8988T (cell line): ENCODE results near the gene SLC49A3.
"Not testable (repeated sequence)": the region's sequence is repeated elsewhere in the genome, so short reads cannot be mapped to it uniquely, and the experiment has no call there.

ENCODE experiments used
- DNase-seq: peaks from one replicate; pipeline ENCODE4 v3.0.0; 2011

Gene SLC49A3

GRCh38 chr4:650951-651883, 37.7 kb downstream of the SLC49A3 start:
- DNase-seq, result no peak

DNA sequence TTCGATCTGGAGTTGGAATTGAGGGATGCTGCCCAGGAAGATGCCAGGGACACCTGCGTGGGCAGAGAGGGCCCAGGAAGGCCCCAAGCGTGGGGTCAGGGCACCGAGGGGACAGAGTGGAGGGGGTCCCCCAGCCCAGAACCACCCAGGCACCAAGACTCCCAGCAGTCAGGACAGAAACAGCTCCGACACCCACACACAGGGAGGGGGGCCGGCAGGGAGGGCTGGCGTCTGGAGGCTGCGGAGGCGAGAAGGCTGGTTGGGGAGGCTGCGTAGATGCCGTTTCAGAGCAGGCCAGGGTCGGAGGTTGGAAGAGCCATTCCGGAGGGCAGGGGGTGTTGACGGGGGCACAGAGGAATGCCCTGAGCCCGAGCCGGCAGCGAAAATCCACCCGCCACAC, 38.5 kb downstream of the SLC49A3 start:
- no peak for DNase-seq

DNA sequence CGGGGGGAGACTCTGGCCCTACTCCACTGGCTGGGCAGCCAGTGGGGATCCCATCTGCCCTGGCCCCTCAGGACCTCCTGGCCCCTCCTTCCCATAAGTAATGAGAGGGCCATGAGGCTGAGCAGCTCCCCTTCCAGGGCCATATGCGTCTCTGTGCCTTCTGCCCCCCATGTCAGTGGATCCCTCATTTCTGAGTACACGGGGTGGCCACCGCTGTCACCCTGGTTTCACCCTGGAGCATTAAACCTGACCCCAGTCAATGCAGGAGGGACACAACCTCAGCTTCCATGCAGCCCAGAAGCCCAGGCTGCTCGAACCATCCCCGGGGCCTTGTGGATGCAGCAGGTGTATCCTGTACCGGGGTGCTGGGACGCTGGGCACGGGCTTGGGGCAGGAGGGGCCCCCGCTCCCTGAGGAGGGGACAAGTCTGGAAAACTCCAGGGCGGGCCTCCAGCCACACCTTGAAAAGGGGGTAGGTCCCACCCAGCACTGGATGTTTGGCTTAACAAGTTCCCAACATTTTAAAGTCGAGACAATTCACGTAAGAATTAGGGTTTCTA, 39.1 kb downstream of the SLC49A3 start:
- DNase-seq, result no peak

- no peak for DNase-seq
Measured at GRCh38 chr4:649293-649625, 39.7 kb downstream of the SLC49A3 start.

DNA sequence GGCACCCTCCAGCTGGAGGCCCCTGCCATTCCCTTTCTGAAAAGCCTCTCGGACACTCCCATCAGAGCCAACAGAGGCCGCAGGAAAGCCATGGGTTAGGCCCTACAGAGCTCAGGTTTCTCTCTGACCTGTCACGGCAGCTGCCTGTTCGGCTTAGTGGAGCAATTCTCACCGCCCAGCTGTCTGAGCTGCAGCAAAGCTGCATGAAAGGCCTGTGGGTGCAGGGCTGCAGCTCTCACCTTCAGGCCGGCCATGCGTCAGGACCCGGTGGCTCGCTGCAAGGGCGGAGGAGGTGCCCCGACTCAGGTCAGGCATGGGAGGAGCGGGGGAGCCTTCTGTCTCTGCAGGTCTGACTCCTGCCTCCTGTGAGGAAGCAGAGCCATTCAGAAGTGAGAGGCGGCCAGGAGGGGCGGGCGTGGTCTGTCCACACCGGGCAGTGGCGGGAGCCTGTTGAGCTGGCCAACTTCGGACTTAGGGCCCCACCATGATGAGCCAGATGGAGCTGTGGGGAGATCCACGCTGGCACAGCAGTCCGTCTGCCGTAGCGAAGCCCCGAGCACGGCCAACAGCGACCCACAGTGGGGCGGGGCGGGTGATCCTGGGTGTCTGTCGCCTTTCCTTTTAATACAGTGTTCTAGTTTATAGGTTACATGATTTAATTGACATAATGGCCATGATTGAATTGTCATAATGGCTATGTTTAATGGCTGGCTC, 40.2 kb downstream of the SLC49A3 start:
- DNase-seq, result no peak

DNA sequence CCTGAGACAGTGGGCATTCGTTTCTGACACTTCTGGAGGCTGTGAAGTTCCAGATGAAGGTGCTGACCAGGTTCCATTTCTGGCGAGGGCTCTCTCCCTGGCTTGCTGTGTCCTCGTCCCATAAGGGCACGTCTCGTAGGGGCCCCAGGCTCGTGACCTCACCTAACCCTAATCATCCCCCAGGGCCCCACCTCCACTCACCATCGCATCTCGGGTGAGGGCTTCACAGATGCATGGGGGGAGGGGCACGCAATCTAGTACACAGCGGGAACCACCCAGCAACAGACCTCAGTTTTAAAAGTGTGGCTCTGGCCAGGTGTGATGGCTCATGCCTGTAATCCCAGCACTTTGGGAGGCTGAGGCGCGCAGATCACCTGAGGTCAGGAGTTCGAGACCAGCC, 41.5 kb downstream of the SLC49A3 start:
- no peak for DNase-seq

DNA sequence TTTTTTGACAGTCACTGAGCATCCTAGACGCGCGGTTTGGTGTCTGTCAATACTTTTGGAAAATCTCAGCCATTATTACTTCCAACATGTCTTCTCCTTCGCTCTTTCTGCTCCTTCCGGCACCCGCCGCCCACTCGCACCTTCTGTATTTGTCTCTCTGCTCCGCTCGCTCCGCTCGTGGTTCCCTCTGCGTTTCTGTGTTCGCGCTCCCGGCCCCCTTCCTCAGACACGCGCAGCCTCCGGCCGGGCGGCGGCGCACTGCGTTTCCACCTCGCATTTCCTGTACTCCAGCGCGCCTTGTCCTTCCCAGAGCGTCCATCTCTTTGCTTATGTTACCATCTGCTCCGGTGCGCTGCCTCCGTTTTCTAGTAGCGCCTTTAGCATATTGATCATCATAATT, 42.5 kb downstream of the SLC49A3 start:
- no peak for DNase-seq

DNA sequence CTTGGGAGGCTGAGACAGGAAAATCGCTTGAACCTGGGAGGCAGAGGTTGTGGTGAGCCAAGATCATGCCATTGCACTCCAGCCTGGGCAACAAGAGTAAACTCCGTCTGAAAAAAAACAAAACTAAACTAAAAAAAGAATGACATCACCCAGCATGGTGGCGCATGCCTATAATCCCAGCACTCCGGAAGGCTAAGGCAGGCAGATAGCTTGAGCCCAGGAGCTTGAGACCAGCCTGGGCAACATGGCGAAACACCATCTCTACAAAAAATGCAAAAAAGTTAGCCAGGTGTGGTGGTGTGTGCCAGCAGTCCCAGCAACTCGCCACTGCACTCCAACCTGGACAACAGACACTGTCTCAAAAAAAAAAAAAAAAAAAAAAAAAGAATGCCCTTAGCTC, 46.6 kb downstream of the SLC49A3 start:
- not testable (repeated sequence) for DNase-seq

DNA sequence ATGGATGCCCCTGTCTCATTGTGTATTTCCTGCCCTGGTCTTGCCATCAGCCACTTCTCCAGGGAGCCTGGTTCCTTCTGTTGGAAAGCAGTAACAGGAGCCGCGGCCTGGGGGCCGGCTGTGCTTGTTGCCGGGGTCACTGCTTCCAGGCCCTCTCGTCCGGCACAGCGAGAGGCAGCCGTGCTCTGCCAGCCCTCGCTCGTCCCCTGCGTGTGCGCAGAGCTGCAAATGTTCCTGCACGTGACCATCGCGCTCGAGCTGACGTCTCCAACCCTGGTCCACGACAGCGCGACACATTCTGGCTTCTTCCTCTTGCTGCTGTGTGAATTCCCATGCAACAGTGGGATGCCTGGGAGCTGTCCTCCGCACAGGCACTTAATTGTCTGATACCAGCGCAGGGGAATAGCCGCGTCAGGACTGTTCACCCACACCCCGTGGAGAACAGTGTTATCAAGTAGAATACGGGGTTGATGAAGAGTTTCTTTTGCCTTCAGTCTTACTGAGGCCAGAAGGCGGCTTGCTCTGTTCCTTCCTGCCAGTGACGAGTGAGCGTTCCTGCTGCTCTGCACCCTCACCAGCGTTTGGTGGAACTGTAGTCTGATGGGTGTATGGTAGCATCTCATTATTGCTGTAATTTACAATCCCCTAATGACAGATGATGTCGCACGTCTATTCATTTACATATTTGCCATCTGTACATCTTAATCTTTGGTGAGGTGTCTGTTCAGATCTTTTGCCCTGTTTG, 51.2 kb downstream of the SLC49A3 start:
- no peak for DNase-seq

DNA sequence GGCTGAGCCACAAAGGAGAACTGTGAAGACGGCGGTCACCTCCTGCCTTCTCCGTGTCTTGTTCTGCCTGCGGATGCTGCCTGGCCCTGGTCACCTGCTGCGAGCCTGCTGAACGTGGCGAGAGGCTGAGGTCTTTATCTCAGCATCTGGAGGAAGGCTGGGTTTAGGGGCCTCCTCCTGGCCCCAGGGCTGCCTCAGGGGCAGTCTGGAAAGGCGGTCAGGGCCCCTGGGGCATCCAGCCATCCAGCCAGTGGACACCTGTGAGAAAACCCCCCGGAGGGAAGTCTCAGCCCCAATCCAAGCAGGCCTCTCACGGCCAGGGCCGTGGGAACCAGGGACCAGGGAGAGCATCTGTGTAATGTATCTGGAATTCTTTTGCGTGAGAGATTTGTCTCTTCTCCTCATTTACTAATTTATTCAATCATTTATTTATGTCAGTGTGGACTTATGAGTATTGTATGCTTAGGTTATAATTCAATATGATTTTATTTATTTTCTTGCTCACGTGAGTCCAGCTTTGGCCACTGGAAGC, 52.3 kb downstream of the SLC49A3 start:
- DNase-seq, result no peak

DNA sequence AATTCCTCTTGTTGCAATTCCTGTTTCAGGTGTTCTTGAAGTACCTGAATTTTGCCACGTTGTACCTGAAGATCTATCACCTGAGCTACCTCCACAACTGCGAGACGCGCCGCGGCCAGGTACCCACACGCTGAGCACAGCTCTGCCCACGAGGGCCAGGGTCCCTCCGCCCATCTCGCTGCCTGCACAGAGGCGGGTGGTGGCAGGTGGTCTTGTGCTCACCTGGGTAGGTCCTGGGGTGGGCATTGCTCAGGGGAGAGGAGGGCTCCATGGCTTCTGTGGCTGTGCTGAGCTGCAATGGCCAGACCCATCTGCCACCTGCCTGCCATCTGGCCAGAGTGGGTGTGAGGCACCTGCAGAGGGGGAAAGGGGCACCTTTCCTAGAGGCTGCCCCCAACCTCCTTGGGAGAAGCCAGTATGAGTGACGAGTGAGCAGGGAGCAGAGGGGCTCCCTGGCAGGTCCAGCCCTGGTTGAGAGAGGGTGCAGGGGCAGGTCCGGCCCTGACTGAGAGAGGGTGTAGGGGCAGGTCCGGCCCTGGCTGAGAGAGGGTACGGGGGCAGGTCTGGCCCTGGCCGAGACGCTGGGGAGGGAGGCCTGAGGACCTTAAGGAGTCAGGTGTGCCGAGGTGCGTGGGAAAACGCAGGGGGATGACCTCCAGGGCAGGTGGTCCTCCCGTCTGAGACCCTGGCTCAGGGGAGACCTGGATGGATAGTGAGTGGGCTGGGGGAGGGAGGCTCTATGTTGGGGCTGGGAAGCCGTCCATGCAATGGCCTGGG, 52.9 kb downstream of the SLC49A3 start:
- DNase-seq, result no peak

GRCh38 chr4:635066-635835, 53.7 kb downstream of the SLC49A3 start:
- not testable (repeated sequence) for DNase-seq

DNA sequence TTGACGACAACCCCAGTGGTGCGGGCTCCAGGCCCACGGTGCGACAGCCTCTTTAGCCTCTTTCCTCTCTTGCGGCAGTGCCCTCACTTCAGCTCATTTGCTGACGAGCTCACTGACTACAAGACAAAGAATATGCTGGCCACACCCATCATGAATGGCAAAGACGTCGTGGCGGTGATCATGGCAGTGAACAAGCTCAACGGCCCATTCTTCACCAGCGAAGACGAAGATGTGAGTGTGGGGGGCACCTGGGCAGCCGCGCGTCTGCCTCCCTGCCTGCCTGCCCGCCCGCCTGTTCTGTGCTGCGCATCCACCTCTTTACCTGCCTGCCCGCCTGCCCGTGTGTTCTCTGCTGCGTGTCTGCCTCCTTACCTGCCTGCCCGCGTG, 54.4 kb downstream of the SLC49A3 start:
- DNase-seq, result no peak

DNA sequence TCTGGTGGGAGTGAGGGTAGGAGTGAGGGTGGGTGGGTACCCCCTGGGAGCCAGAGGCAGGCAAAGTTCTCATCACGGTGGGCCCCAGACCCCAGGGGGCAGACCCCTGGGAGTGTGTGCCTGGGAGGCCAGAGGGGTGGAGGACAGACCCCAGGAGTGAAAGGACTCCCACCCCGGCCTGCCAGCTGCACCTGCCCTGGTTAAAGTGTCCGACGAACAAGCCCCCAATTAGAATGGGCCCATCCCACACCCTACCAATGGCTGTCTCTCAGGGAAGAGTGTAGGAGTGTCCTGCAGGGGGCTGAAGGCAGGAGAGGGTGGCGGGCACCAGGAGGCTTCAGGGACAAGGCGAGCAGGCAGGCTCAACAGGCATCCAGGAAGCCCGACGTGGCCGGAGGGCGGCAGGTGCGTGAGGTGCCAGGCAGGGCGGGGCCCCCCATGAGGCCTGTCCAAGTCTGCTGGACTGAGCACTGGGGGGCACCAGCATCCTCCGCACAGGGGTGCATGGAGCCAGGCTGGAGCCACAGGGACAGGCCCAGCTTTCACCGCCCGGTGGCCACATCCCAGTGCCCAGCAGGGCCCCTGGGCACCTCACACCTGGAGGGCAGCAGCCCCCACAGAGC, 54.9 kb downstream of the SLC49A3 start:
- no peak for DNase-seq

- DNase-seq, result no peak
Measured at GRCh38 chr4:633406-633805, 55.5 kb downstream of the SLC49A3 start.

DNA sequence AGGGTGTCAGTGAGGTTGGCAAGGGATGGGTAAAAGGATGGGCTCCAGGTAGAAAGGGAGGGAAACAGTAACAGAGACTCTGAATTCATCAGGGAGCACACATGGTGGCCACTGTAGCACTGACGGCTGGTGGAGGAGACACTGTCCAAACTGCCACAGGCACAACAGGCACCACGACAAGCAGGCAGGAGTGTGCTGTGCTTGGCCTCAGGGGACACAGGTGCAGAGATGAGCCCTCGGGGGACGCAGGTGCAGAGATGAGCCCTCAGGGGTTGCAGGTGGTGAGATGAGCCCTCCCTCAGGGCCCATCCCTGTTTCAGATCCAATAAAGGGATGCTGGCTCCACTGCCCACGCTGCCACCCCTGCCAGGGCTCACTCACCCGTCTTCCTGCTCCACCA, 56.0 kb downstream of the SLC49A3 start:
- DNase-seq, result no peak

DNA sequence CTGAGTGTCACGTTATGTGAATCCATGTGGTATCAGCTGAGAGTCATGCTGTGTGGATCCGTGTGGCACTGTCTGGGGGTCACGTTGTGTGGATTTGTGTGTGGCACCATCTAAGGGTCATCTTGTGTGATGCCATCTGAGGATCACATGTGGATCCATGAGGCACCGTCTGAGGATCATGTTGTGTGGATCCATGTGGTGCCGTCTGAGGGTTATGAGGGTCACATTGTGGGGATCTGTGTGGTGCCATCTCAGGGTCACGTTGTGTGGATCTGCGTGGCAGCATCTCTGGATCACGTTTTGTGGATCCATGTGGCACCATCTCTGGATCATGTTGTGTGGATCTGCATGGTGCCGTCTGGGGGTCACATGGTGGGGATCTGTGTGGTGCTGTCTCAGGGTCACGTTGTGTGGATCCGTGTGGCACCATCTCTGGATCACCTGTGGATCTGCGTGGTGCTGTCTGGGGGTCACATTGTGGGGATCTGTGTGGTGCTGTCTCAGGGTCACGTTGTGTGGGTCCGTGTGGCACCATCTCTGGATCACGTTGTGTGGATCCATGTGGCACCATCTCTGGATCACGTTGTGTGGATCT, 56.7 kb downstream of the SLC49A3 start:
- DNase-seq, result no peak
